ENCODE data around the gene KSR2.
"Not testable (repeated sequence)": the region's sequence is repeated elsewhere in the genome, so short reads cannot be mapped to it uniquely, and the experiment has no call there.

The KSR2 gene

GRCh38 chr12:117897372-117898161 lies 71.2 kb downstream of the KSR2 start:
- Histone ChIP-seq H3K9me3 (ENCODE audit: control insufficient read depth, low read length) (no peaks in the 10 kb centered on the region), H3K27ac (no peak overlapping the region), H3K4me3 (ENCODE audit: low read depth, low read length) (no peak overlapping the region), H3K4me1 (no peaks in the 10 kb centered on the region), H2AFZ (no peak overlapping the region), H3K79me2 (no peaks in the 10 kb centered on the region), H3K36me3 (ENCODE audit: control insufficient read depth, insufficient read depth, low read length) (peaks cover 2% of the 10 kb centered on the region), H3K27me3 (ENCODE audit: control insufficient read depth, insufficient read depth, low read length) (no peaks in the 10 kb centered on the region), H3K9ac (no peak overlapping the region), H3K4me2 (ENCODE audit: low read length) (no peak overlapping the region)
- TF ChIP-seq CTCF (IDR thresholded peaks at IDR 0.05), result no peak

GRCh38 chr12:117896009-117896408 lies 72.8 kb downstream of the KSR2 start:
- no peak for TF ChIP-seq CTCF (IDR thresholded peaks at IDR 0.05)

GRCh38 chr12:117892441-117892840 lies 76.3 kb downstream of the KSR2 start:
- no peaks in the 10 kb centered on the region for H3K36me3 ChIP-seq (ENCODE audit: control insufficient read depth, insufficient read depth, low read length)
- H3K4me2 ChIP-seq (ENCODE audit: low read length), result no peak overlapping the region
- no peak overlapping the region for H3K9ac ChIP-seq
- no peak for TF ChIP-seq CTCF (IDR thresholded peaks at IDR 0.05)
- H3K9me3 ChIP-seq (ENCODE audit: control insufficient read depth, low read length), result no peaks in the 10 kb centered on the region
- H3K79me2 ChIP-seq, result no peaks in the 10 kb centered on the region
- no peaks in the 10 kb centered on the region for H3K4me1 ChIP-seq
- no peak overlapping the region for H3K4me3 ChIP-seq (ENCODE audit: low read depth, low read length)
- no peak overlapping the region for H3K27ac ChIP-seq
- H3K27me3 ChIP-seq (ENCODE audit: control insufficient read depth, insufficient read depth, low read length), result no peaks in the 10 kb centered on the region
- H2AFZ ChIP-seq, result no peak overlapping the region

More at GRCh38 chr12:117896009-117896408, 72.8 kb downstream of the KSR2 start:
- H3K4me3 ChIP-seq (ENCODE audit: low read depth, low read length), result no peak overlapping the region
- H2AFZ ChIP-seq, result no peak overlapping the region
- H3K27me3 ChIP-seq (ENCODE audit: control insufficient read depth, insufficient read depth, low read length), result no peaks in the 10 kb centered on the region
- no peak overlapping the region for H3K27ac ChIP-seq
- no peaks in the 10 kb centered on the region for H3K9me3 ChIP-seq (ENCODE audit: control insufficient read depth, low read length)
- no peaks in the 10 kb centered on the region for H3K79me2 ChIP-seq
- H3K36me3 ChIP-seq (ENCODE audit: control insufficient read depth, insufficient read depth, low read length), result peaks cover 2% of the 10 kb centered on the region
- no peaks in the 10 kb centered on the region for H3K4me1 ChIP-seq
- H3K9ac ChIP-seq, result no peak overlapping the region
- no peak overlapping the region for H3K4me2 ChIP-seq (ENCODE audit: low read length)

- H3K4me2 ChIP-seq (ENCODE audit: low read length); H2AFZ ChIP-seq; H3K9me3 ChIP-seq (ENCODE audit: control insufficient read depth, low read length); H3K9ac ChIP-seq; H3K27me3 ChIP-seq (ENCODE audit: control insufficient read depth, insufficient read depth, low read length); H3K4me3 ChIP-seq (ENCODE audit: low read depth, low read length); H3K4me1 ChIP-seq; H3K79me2 ChIP-seq; H3K27ac ChIP-seq; H3K36me3 ChIP-seq (ENCODE audit: control insufficient read depth, insufficient read depth, low read length): not testable (repeated sequence)
These were observed 77.5 kb downstream of the KSR2 start for GRCh38 chr12:117891265-117891664.

GRCh38 chr12:117890644-117891043 lies 78.1 kb downstream of the KSR2 start:
- no peaks in the 10 kb centered on the region for H3K79me2 ChIP-seq
- H3K36me3 ChIP-seq (ENCODE audit: control insufficient read depth, insufficient read depth, low read length), result no peaks in the 10 kb centered on the region
- H3K4me1 ChIP-seq, result no peaks in the 10 kb centered on the region
- no peak overlapping the region for H2AFZ ChIP-seq
- no peak overlapping the region for H3K9ac ChIP-seq
- TF ChIP-seq CTCF (IDR thresholded peaks at IDR 0.05), result no peak
- no peak overlapping the region for H3K4me3 ChIP-seq (ENCODE audit: low read depth, low read length)
- no peaks in the 10 kb centered on the region for H3K27me3 ChIP-seq (ENCODE audit: control insufficient read depth, insufficient read depth, low read length)
- H3K9me3 ChIP-seq (ENCODE audit: control insufficient read depth, low read length), result no peaks in the 10 kb centered on the region
- no peak overlapping the region for H3K27ac ChIP-seq
- H3K4me2 ChIP-seq (ENCODE audit: low read length), result no peak overlapping the region

Data from parathyroid adenoma (tissue), 2 donors.